Measurements from ENCODE around the gene KCNG4. TPM values are rescaled to one million over a fixed set of nuclear protein-coding genes. Genes with fewer than 3 reads are reported as not detected.

Gene KCNG4
- total RNA-seq, 1 donor = not detected

- Histone ChIP-seq H3K27me3 (ENCODE audit: insufficient read depth, low read length) (no peaks in the 10 kb centered on the region), H3K4me1 (ENCODE audit: insufficient read depth, low read length) (peaks cover 16% of the 10 kb centered on the region), H3K9me3 (ENCODE audit: low read depth, low read length) (no peaks in the 10 kb centered on the region), H3K4me3 (ENCODE audit: low read length) (no peak overlapping the region)
Measured at GRCh38 chr16:84194470-84195200, 45.2 kb downstream of the KCNG4 start.

GRCh38 chr16:84194018-84194417, 45.8 kb downstream of the KCNG4 start:
- Histone ChIP-seq H3K9me3 (ENCODE audit: low read depth, low read length) (no peaks in the 10 kb centered on the region), H3K4me3 (ENCODE audit: low read length) (no peak overlapping the region), H3K27me3 (ENCODE audit: insufficient read depth, low read length) (no peaks in the 10 kb centered on the region)

GRCh38 chr16:84193480-84193879, 46.3 kb downstream of the KCNG4 start:
- H3K9me3 ChIP-seq (ENCODE audit: low read depth, low read length) = no peaks in the 10 kb centered on the region

More at GRCh38 chr16:84194018-84194417, 45.8 kb downstream of the KCNG4 start:
- peaks cover 10% of the 10 kb centered on the region for H3K4me1 ChIP-seq (ENCODE audit: insufficient read depth, low read length)

GRCh38 chr16:84191466-84191865, 48.3 kb downstream of the KCNG4 start:
- Histone ChIP-seq H3K4me3 (ENCODE audit: low read length) (no peak overlapping the region), H3K4me1 (ENCODE audit: insufficient read depth, low read length) (peaks cover 9% of the 10 kb centered on the region), H3K9me3 (ENCODE audit: low read depth, low read length) (no peaks in the 10 kb centered on the region), H3K27me3 (ENCODE audit: insufficient read depth, low read length) (no peaks in the 10 kb centered on the region)

More at GRCh38 chr16:84193480-84193879, 46.3 kb downstream of the KCNG4 start:
- H3K27me3 ChIP-seq (ENCODE audit: insufficient read depth, low read length) = no peaks in the 10 kb centered on the region
- peaks cover 8% of the 10 kb centered on the region for H3K4me1 ChIP-seq (ENCODE audit: insufficient read depth, low read length)
- no peak overlapping the region for H3K4me3 ChIP-seq (ENCODE audit: low read length)

GRCh38 chr16:84190731-84191388, 49.0 kb downstream of the KCNG4 start, which contains the start of gene ADAD2:
Gene ADAD2, plus strand, starts transcription at chr16:84191157. Its CDS starts 74 bp downstream, at chr16:84191231.
- Histone ChIP-seq H3K4me3 (ENCODE audit: low read length) (no peak within 1 kb of the TSS), H3K9me3 (ENCODE audit: low read depth, low read length) (no peaks in the 10 kb centered on the region), H3K4me1 (ENCODE audit: insufficient read depth, low read length) (peaks cover 15% of the 10 kb centered on the region), H3K27me3 (ENCODE audit: insufficient read depth, low read length) (no peaks in the 10 kb centered on the region)

GRCh38 chr16:84186685-84187437, 53.0 kb downstream of the KCNG4 start, which contains the start of gene TAF1C:
Gene TAF1C, minus strand, starts transcription at chr16:84187057. Its CDS starts 2,069 bp downstream, at chr16:84184988.
- H3K4me3 ChIP-seq (ENCODE audit: low read length) = peak within 1 kb of the TSS; percentile 84
- H3K9me3 ChIP-seq (ENCODE audit: low read depth, low read length) = no peaks in the 10 kb centered on the region
- peaks cover 12% of the 10 kb centered on the region for H3K4me1 ChIP-seq (ENCODE audit: insufficient read depth, low read length)
- no peaks in the 10 kb centered on the region for H3K27me3 ChIP-seq (ENCODE audit: insufficient read depth, low read length)

- H3K4me1 ChIP-seq (ENCODE audit: insufficient read depth, low read length) = peaks cover 12% of the 10 kb centered on the region
- H3K27me3 ChIP-seq (ENCODE audit: insufficient read depth, low read length) = no peaks in the 10 kb centered on the region
- H3K9me3 ChIP-seq (ENCODE audit: low read depth, low read length) = no peaks in the 10 kb centered on the region
- H3K4me3 ChIP-seq (ENCODE audit: low read length) = no peak overlapping the region
Measured at GRCh38 chr16:84184775-84185174, 55.0 kb downstream of the KCNG4 start.

- Histone ChIP-seq H3K4me3 (ENCODE audit: low read length) (no peak overlapping the region), H3K27me3 (ENCODE audit: insufficient read depth, low read length) (no peaks in the 10 kb centered on the region), H3K4me1 (ENCODE audit: insufficient read depth, low read length) (peaks cover 12% of the 10 kb centered on the region), H3K9me3 (ENCODE audit: low read depth, low read length) (no peaks in the 10 kb centered on the region)
Measured at GRCh38 chr16:84183911-84184591, 55.8 kb downstream of the KCNG4 start.

- Histone ChIP-seq H3K4me1 (ENCODE audit: insufficient read depth, low read length) (peaks cover 12% of the 10 kb centered on the region), H3K4me3 (ENCODE audit: low read length) (no peak overlapping the region), H3K9me3 (ENCODE audit: low read depth, low read length) (no peaks in the 10 kb centered on the region)
Measured at GRCh38 chr16:84183572-84183875, 56.3 kb downstream of the KCNG4 start.

GRCh38 chr16:84182680-84183571, 56.9 kb downstream of the KCNG4 start:
- no peaks in the 10 kb centered on the region for H3K27me3 ChIP-seq (ENCODE audit: insufficient read depth, low read length)
- H3K4me1 ChIP-seq (ENCODE audit: insufficient read depth, low read length) = peaks cover 12% of the 10 kb centered on the region
- H3K9me3 ChIP-seq (ENCODE audit: low read depth, low read length) = no peaks in the 10 kb centered on the region
- no peak overlapping the region for H3K4me3 ChIP-seq (ENCODE audit: low read length)

More at GRCh38 chr16:84183572-84183875, 56.3 kb downstream of the KCNG4 start:
- H3K27me3 ChIP-seq (ENCODE audit: insufficient read depth, low read length) = no peaks in the 10 kb centered on the region

- no peaks in the 10 kb centered on the region for H3K9me3 ChIP-seq (ENCODE audit: low read depth, low read length)
- H3K4me1 ChIP-seq (ENCODE audit: insufficient read depth, low read length) = peaks cover 12% of the 10 kb centered on the region
- H3K4me3 ChIP-seq (ENCODE audit: low read length) = no peak overlapping the region
- no peaks in the 10 kb centered on the region for H3K27me3 ChIP-seq (ENCODE audit: insufficient read depth, low read length)
Measured at GRCh38 chr16:84182104-84182503, 57.7 kb downstream of the KCNG4 start.

- Histone ChIP-seq H3K4me3 (ENCODE audit: low read length) (no peak overlapping the region), H3K4me1 (ENCODE audit: insufficient read depth, low read length) (peaks cover 10% of the 10 kb centered on the region), H3K9me3 (ENCODE audit: low read depth, low read length) (no peaks in the 10 kb centered on the region), H3K27me3 (ENCODE audit: insufficient read depth, low read length) (no peaks in the 10 kb centered on the region)
Measured at GRCh38 chr16:84181144-84181915, 58.5 kb downstream of the KCNG4 start.

- no peaks in the 10 kb centered on the region for H3K9me3 ChIP-seq (ENCODE audit: low read depth, low read length)
- H3K4me1 ChIP-seq (ENCODE audit: insufficient read depth, low read length) = peaks cover 10% of the 10 kb centered on the region
- no peak overlapping the region for H3K4me3 ChIP-seq (ENCODE audit: low read length)
- H3K27me3 ChIP-seq (ENCODE audit: insufficient read depth, low read length) = no peaks in the 10 kb centered on the region
Measured at GRCh38 chr16:84180519-84181140, 59.2 kb downstream of the KCNG4 start.
